ENCODE data around the gene KCNJ6.

GRCh38 chr21:37944496-37944895, 28.2 kb upstream of the KCNJ6 start:
- TF ChIP-seq CTCF (IDR thresholded peaks at IDR 0.05): no peak
- no peak for TF ChIP-seq POLR2A (IDR thresholded peaks at IDR 0.05)

Measured in uterus (tissue), 2 donors.